ENCODE results near the gene SH3RF3.

DNA sequence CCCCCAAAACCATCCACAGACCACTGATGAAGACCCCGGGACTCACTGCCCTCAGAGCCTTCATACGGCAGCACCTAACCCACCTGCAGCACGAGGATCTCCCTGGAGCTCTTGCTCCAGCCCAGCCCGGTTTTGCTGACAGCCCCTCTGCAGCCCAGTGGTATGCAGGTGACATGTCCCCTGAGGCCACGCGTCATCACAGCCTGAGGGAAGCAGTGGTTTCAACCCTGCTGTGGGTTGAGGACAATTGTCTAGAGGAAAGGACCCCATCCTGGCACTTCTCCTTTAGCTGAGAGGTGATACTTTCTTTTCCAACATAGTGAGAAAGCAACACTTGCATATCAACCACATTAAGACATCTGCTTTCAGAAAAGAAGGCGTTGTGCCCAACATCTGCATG is 350.8 kb downstream of the SH3RF3 start:
- TF ChIP-seq HCFC1 (IDR thresholded peaks at IDR 0.05; ENCODE audit: low read depth, low read length) (no peak), NFYB (IDR thresholded peaks at IDR 0.05; ENCODE audit: extremely low read depth, insufficient read length) (no peak), BCL6 (CRISPR knock-in tag; IDR thresholded peaks at IDR 0.05) (no peak)
- TF ChIP-seq, protein P1, sequence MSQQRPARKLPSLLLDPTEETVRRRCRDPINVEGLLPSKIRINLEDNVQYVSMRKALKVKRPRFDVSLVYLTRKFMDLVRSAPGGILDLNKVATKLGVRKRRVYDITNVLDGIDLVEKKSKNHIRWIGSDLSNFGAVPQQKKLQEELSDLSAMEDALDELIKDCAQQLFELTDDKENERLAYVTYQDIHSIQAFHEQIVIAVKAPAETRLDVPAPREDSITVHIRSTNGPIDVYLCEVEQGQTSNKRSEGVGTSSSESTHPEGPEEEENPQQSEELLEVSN (IDR thresholded peaks at IDR 0.05; ENCODE audit: borderline replicate concordance in 1 of 2, extremely low read depth in 1 of 2, insufficient read depth in 1 of 2, insufficient read length in 1 of 2, low read depth in 1 of 2, low read length in 1 of 2, poor library complexity in 1 of 2, severe bottlenecking in 1 of 2): no peak
- TF ChIP-seq, protein P2, sequence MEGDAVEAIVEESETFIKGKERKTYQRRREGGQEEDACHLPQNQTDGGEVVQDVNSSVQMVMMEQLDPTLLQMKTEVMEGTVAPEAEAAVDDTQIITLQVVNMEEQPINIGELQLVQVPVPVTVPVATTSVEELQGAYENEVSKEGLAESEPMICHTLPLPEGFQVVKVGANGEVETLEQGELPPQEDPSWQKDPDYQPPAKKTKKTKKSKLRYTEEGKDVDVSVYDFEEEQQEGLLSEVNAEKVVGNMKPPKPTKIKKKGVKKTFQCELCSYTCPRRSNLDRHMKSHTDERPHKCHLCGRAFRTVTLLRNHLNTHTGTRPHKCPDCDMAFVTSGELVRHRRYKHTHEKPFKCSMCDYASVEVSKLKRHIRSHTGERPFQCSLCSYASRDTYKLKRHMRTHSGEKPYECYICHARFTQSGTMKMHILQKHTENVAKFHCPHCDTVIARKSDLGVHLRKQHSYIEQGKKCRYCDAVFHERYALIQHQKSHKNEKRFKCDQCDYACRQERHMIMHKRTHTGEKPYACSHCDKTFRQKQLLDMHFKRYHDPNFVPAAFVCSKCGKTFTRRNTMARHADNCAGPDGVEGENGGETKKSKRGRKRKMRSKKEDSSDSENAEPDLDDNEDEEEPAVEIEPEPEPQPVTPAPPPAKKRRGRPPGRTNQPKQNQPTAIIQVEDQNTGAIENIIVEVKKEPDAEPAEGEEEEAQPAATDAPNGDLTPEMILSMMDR (IDR thresholded peaks at IDR 0.05 in 2 of 3, conservative IDR thresholded peaks at IDR 0.05 in 1 of 3; ENCODE audit: insufficient read depth in 2 of 3, low read depth in 1 of 3, low read length in 3 of 3): no peak
